Measurements from ENCODE around the gene FFAR1.

GRCh38 chr19:35395382-35396199, 47.9 kb downstream of the FFAR1 start:
- TF ChIP-seq CTCF (IDR thresholded peaks at IDR 0.05): no peak
- no peak for TF ChIP-seq POLR2A (IDR thresholded peaks at IDR 0.05)

Measured in transverse colon (tissue), 3 donors.